ENCODE measurements around the gene SLC25A6. TPM values are rescaled to one million over a fixed set of nuclear protein-coding genes. Genes with fewer than 3 reads are reported as not detected.
"Not testable (repeated sequence)": the region's sequence is repeated elsewhere in the genome, so short reads cannot be mapped to it uniquely, and the experiment has no call there.

Gene SLC25A6
- 100 to 1,000 TPM; 330 to 354 (median 347) TPM for polyA plus RNA-seq

DNA sequence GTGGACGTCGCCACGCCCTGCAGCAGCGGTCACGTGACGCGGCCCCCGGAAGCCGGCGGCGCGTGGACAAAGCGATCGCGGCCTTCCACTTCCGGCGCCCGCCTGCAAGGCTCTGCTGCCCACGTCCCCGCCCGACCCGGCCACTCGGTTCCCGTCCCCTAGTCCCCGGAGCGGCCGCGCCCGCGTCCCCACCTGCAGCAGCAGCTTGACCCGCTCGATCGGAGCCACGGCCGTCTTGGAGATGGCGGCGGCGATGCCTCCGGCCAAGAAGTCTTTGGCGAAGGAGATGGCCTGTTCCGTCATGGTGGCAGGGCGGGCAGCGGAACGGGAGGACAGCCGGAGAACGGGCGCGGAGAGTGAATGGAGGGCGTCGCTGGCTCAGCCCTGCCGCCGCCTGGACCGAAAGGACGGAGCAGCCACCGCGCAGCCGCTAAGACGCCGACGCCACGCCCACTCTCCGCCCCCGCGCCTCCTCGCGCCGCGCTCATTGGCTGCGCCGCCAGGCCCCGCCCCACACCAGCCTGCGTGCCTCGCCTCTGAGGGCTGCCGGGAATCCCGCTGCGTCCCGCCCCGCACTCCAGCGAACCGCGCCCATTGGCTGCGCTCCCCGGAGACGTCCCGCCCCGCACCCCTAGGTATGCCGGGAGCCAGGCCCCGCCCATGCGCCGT, at the start of gene SLC25A6:
TSS of gene SLC25A6 (minus strand) at position 407 of the 669 bp plus-strand sequence. CDS start at position 303, 104 bp downstream.
- DNase-seq = peak; percentile 99
- H3K4me3 Mint-ChIP-seq = peak within 1 kb of the TSS; percentile 88 to 94 (median 91)
- peaks cover 0 to 1% (median 0%) of the 10 kb centered on the region in 6 donors for H3K9me3 Mint-ChIP-seq
- H3K27me3 Mint-ChIP-seq (ENCODE audit: low read depth in 3 of 3) = peaks cover 13 to 21% (median 14%) of the 10 kb centered on the region in 3 donors
- peaks cover 39 to 44% of the 10 kb centered on the region in 2 donors for H3K4me1 Mint-ChIP-seq
- peaks cover 8 to 12% (median 8%) of the 10 kb centered on the region in 3 donors for H3K36me3 Mint-ChIP-seq
- H3K27ac Mint-ChIP-seq = peak within 1 kb of the TSS; percentile 77 to 90 (median 86)

DNA sequence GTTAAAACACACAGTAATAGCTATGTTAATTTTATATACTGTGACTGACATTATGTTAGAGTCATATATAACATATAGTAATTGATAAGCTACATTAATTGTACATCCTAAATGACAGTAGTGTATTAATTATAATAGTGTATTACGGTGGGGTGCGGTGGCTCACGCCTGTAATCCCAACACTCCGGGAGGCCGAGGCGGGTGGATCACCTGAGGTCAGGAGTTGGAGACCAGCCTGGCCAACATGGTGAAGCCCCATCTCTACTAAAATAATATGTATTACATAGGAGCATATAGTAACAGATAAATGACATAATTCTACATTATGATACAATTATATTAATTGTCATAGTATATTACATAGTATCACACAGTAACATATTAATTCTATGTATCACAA, 48.6 kb upstream of the SLC25A6 start:
- Mint-ChIP-seq H3K27me3 (ENCODE audit: low read depth in 3 of 3) (peaks cover 3 to 10% (median 10%) of the 10 kb centered on the region in 3 donors), H3K27ac (no peak overlapping the region), H3K4me3 (no peak overlapping the region), H3K36me3 (peaks cover 22 to 51% (median 24%) of the 10 kb centered on the region in 3 donors), H3K9me3 (peaks cover 0 to 8% (median 0%) of the 10 kb centered on the region in 6 donors), H3K4me1 (peaks cover 0 to 6% of the 10 kb centered on the region in 2 donors)
- DNase-seq = no peak

DNA sequence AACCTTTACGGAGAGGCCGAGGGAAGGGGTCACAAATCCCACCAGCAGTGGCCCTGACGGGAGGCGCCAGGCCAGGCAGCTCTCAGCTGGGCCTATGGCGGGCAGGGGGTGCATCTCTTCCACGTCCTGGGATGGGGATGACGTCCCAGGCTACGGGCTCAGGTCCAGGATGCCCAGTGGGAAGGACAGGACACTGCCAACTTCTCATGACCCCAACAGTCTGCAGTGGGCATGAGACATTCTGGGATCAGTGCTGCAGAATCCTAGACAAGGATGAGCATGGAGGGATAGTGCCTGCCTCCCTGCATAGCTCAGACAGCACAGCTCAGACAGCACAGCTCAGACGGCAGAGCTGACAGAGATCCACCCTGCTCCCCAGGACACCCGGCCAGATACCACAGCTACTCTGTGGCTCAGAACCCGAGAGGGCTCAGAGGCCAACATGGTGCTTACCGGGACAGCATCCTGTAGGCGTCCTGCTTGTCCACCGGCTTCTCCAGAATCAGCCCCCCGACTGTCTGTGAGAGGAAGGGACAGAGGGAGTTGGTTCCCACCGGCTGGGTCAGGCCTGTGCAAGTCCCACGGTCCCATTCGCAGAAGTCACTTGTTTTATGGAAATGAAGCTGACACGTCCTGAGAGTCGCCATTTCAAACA, 43.5 kb upstream of the SLC25A6 start:
- H3K27me3 Mint-ChIP-seq (ENCODE audit: low read depth in 3 of 3) = peaks cover 2 to 7% (median 3%) of the 10 kb centered on the region in 3 donors
- H3K27ac Mint-ChIP-seq = no peak overlapping the region
- peaks cover 13 to 35% (median 27%) of the 10 kb centered on the region in 3 donors for H3K36me3 Mint-ChIP-seq
- no peaks in the 10 kb centered on the region for H3K4me1 Mint-ChIP-seq
- no peak overlapping the region for H3K4me3 Mint-ChIP-seq
- DNase-seq = no peak
- peaks cover 0 to 1% (median 0%) of the 10 kb centered on the region in 6 donors for H3K9me3 Mint-ChIP-seq

DNA sequence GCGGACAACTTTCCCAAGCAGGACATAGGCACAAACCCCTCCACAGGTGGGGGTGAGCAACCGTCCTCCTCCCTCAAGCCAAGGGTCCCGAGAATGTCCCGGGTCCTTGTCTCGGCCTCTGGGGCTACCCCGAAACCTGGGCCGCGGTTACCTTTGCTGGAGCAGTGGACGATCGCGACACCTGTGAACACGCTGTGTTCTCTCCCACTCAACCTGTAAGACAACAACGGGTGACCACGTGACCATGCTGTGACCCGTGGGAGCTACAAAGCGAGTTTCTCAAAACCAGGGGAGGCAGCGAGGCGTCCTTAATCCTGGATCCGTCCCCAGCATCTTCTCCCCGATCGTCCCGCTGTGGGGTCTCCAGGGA, 42.9 kb upstream of the SLC25A6 start:
- Mint-ChIP-seq H3K27me3 (ENCODE audit: low read depth in 3 of 3) (peaks cover 2 to 7% (median 3%) of the 10 kb centered on the region in 3 donors), H3K4me3 (no peak overlapping the region), H3K27ac (no peak overlapping the region), H3K9me3 (peaks cover 0 to 1% (median 0%) of the 10 kb centered on the region in 6 donors), H3K36me3 (peaks cover 10 to 35% (median 27%) of the 10 kb centered on the region in 3 donors), H3K4me1 (no peaks in the 10 kb centered on the region)
- DNase-seq = no peak

DNA sequence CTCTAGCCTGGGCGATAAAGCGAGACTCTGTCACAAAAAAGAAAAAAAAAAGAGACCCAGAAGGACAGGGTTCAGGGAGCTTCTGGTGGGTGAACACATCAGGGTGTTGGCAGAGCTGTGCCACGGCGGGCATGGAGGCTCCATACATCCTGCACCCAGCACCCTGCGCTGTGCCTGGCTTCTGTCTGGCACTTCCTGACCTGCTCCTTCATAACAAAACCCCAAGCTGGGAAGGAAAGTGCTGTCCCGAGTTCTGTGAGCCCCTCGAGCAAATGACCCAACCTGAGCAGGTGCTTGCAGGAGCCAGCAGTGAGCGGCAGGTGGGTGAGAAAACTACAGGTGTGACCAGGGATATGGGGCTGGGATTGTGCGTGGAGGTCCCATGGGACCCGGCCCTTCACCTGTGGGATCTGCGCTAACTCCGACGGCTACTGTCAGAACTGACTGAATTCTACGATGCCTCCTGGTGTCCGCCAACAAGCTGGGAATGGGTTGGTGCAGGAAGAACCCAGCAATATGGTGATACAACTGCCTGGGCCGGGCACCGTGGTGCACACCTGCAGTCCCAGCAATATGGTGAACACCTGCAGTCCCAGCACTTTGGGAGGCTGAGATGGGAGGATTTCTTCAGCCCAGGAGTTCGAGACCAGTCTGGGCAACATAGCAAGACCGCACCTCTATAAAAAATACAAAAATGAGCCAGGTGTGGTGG, 41.9 kb upstream of the SLC25A6 start:
- DNase-seq = no peak
- Mint-ChIP-seq H3K4me1 (no peaks in the 10 kb centered on the region), H3K27me3 (ENCODE audit: low read depth in 3 of 3) (peaks cover 3 to 4% (median 3%) of the 10 kb centered on the region in 3 donors), H3K36me3 (peaks cover 10 to 35% (median 25%) of the 10 kb centered on the region in 3 donors), H3K9me3 (peaks cover 0 to 1% (median 0%) of the 10 kb centered on the region in 6 donors), H3K4me3 (no peak overlapping the region), H3K27ac (no peak overlapping the region)

DNA sequence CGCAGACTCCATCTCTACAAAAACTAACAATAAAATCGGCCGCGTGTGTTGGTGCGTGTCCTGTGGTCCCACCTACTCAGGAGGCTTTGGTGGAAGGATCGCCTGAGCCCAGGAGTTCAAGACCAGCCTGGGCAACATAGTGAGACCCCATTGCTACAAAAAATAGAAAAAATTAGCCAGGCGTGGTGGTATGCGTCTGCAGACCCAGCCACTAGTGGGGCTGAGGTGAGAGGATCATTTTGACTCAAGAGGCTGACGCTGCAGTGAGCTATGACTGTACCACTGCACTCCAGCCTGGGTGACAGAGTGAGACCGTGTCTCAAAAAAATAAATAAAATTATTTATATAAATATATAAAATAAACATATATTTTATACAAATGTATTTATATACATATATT, 38.5 kb upstream of the SLC25A6 start:
- no peak overlapping the region for H3K27ac Mint-ChIP-seq
- H3K27me3 Mint-ChIP-seq (ENCODE audit: low read depth in 3 of 3) = peaks cover 3 to 5% (median 4%) of the 10 kb centered on the region in 3 donors
- H3K4me1 Mint-ChIP-seq = no peaks in the 10 kb centered on the region
- DNase-seq = no peak
- H3K36me3 Mint-ChIP-seq = peaks cover 5 to 24% (median 17%) of the 10 kb centered on the region in 3 donors
- no peaks in the 10 kb centered on the region for H3K9me3 Mint-ChIP-seq
- H3K4me3 Mint-ChIP-seq = no peak overlapping the region

DNA sequence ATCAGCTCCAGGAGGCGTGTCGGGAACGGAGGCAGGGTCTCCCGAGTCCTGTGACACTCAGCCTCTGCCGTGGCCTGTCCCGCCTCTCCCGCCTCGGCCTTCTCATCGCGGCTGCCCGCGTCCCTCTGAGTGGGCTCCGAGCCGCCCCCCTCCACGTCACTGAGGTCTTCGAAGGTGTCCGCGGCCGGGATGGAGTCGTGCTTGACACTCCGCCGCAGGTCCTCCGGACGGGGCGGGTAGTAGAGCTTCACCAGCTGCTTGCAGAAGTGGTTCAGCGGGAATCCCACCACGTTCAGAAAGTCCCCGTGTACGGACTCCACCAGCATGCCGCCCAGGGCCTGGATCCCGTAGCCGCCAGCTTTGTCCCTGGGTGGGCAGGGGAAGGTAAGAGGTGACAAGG, 35.8 kb upstream of the SLC25A6 start:
- Mint-ChIP-seq H3K9me3 (peaks cover 3 to 8% (median 6%) of the 10 kb centered on the region in 6 donors), H3K4me1 (peaks cover 0 to 3% of the 10 kb centered on the region in 2 donors), H3K27me3 (ENCODE audit: low read depth in 3 of 3) (peaks cover 2 to 4% (median 3%) of the 10 kb centered on the region in 3 donors), H3K36me3 (peaks cover 19 to 46% (median 38%) of the 10 kb centered on the region in 3 donors), H3K4me3 (no peak overlapping the region), H3K27ac (no peak overlapping the region)
- no peak for DNase-seq

DNA sequence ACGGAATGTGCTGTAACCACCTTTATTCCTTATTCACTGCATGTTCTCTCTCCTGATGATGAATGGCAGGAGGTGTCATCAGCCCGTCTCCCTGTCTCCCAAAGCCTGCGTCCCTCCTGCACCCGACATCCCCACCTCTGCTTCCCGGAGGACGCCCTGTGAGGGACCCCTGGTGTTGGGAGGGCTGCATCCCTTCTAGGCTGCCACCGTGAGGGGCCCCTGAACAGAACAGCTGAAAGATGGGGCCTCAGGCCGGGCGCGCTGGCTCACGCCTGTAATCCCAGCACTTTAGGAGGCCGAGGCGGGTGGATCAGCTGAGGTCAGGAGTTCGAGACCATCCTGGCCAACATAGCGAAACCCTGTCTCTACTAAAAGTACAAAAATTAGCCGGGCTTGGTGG, 34.4 kb upstream of the SLC25A6 start:
- not testable (repeated sequence) for H3K4me1 Mint-ChIP-seq; H3K4me3 Mint-ChIP-seq; H3K27ac Mint-ChIP-seq; DNase-seq; H3K27me3 Mint-ChIP-seq (ENCODE audit: low read depth in 3 of 3)
- H3K9me3 Mint-ChIP-seq = peaks cover 6 to 12% (median 8%) of the 10 kb centered on the region in 6 donors
- peaks cover 26 to 60% (median 49%) of the 10 kb centered on the region in 3 donors for H3K36me3 Mint-ChIP-seq

DNA sequence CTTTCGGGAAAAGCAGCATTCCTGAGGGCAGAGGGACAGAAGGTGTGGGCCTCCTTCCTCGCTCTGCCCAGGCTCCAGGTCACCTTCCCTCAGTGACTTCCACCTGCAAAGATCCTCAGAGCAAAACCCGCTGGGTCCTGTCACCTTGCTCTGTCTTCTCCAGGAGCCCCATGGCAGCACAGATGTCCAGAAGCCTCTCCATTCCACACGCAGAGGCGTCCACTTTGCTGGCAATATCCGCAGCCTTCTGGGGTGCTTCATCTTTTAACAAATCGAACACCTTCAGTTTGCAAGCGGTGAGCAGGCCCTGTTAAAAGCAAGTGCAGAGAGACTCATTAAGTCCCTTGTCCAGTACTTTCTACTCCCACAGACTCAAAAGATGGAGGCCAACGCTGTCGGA, 33.5 kb upstream of the SLC25A6 start:
- peaks cover 26 to 65% (median 55%) of the 10 kb centered on the region in 3 donors for H3K36me3 Mint-ChIP-seq
- H3K4me1 Mint-ChIP-seq = peaks cover 2 to 3% of the 10 kb centered on the region in 2 donors
- H3K4me3 Mint-ChIP-seq = no peak overlapping the region
- peaks cover 6 to 12% (median 8%) of the 10 kb centered on the region in 6 donors for H3K9me3 Mint-ChIP-seq
- H3K27ac Mint-ChIP-seq = no peak overlapping the region
- H3K27me3 Mint-ChIP-seq (ENCODE audit: low read depth in 3 of 3) = peaks cover 2 to 4% (median 2%) of the 10 kb centered on the region in 3 donors
- DNase-seq = no peak

DNA sequence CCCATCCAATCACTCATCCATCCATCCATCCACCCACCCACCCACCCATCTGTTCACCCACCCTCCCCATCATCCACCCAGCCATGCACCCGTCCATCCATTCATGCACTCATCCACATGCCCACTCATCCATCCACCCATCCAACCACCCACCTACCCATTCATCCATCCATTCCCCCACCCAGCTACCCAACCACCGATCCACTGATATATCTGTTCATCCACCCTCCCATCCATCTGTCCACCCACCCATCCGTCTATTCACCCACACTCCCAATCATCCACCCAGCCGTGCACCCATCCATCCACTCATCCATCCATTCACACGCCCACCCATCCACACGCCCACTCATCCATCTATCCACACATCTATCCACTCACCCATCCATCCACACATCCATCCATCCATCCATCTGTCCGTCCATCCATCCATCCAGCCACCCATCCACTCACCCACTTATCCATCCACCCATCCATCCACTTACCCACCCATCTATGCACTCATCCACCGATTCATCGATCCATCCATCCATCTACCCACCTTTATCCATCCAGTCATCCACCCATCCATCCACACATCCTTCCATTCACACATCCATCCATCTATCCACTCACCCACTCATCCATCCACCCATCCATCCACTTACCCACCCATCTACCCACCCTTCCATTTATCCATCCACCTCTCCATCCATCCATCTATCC, 32.4 kb upstream of the SLC25A6 start:
- Mint-ChIP-seq H3K27me3 (ENCODE audit: low read depth in 3 of 3) (peaks cover 2 to 4% (median 2%) of the 10 kb centered on the region in 3 donors), H3K9me3 (peaks cover 6 to 13% (median 8%) of the 10 kb centered on the region in 6 donors), H3K27ac (no peak overlapping the region), H3K4me3 (no peak overlapping the region), H3K36me3 (peaks cover 33 to 69% (median 62%) of the 10 kb centered on the region in 3 donors), H3K4me1 (peaks cover 4 to 10% of the 10 kb centered on the region in 2 donors)
- DNase-seq = no peak

DNA sequence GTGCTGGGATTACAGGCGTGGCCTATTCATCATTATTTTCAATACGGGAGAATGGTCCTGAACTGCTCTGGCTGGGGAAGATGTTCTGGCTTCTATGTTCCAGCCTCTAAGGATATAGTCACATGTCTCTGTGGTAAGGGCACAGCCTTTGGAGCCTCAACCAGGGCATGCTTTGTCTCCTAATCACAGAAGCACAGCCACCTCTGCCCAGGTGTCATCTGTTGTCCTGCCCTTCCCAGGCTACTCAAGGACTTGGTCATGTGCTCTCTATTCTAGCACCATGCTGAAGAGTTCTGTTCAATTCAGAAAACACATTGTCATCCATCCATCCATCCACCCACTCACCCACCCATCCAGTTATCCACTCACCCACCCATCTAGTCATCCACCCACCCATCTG, 31.3 kb upstream of the SLC25A6 start:
- Mint-ChIP-seq H3K4me1 (peaks cover 4 to 10% of the 10 kb centered on the region in 2 donors), H3K27me3 (ENCODE audit: low read depth in 3 of 3) (peaks cover 2% of the 10 kb centered on the region in 3 donors), H3K27ac (no peak overlapping the region), H3K36me3 (peaks cover 33 to 70% (median 62%) of the 10 kb centered on the region in 3 donors), H3K9me3 (peaks cover 6 to 13% (median 8%) of the 10 kb centered on the region in 6 donors), H3K4me3 (no peak overlapping the region)
- no peak for DNase-seq

DNA sequence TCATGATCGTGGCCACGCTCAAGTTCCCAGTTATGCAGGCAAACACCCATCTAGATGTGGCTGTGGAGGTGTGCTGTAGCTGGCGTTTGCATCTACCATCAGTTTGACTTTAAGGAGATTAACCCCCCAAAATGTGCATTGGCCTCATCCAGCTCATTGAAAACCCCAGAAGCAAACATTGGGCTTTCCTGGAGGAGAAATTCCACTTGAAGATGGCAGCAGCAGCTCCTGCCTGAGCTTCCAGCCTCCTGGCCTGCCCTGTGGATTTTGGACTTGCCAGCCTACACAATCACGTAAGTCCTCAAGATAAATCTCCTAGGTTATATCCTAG, 30.2 kb upstream of the SLC25A6 start:
- Mint-ChIP-seq H3K9me3 (peaks cover 6 to 13% (median 8%) of the 10 kb centered on the region in 6 donors), H3K27ac (no peak overlapping the region), H3K36me3 (peaks cover 33 to 67% (median 59%) of the 10 kb centered on the region in 3 donors), H3K27me3 (ENCODE audit: low read depth in 3 of 3) (peaks cover 0 to 2% (median 0%) of the 10 kb centered on the region in 3 donors), H3K4me3 (no peak overlapping the region), H3K4me1 (peaks cover 4 to 10% of the 10 kb centered on the region in 2 donors)
- no peak for DNase-seq

DNA sequence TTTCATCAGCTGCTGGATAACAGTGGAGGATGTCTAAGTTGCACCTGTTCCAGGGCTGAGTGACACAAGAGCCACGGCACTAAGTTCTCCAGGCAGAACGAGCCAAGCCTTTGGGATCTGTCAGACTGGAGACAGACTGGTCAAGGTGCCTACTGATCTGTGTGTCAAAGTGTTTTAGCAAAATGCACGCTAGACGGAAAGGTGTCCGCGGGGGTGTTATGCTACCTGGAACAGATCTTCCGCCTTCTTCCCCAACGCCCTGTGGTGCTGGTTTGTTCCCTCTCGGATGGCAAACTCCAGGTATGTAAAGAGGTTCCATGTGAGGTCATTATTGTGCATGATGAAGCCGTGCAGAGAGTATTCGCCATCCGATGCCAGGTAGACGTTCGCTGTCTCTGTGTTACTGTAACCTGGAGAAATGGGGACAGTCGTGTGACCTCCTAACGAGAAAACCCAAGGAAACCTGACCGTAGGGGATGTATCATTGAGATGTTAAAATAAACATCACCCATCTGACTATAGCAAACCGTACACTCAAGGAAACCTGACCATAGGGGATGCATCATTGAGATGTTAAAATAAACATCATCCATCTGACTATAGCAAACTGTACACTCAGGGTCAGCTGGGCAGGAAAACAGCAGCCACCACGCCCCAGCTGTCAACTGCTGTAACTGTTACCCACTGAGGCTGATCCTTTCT, 29.7 kb upstream of the SLC25A6 start:
- Mint-ChIP-seq H3K4me1 (peaks cover 4 to 10% of the 10 kb centered on the region in 2 donors), H3K27me3 (ENCODE audit: low read depth in 3 of 3) (peaks cover 0 to 2% (median 0%) of the 10 kb centered on the region in 3 donors), H3K9me3 (peaks cover 6 to 13% (median 8%) of the 10 kb centered on the region in 6 donors), H3K4me3 (no peak overlapping the region), H3K36me3 (peaks cover 33 to 62% (median 54%) of the 10 kb centered on the region in 3 donors), H3K27ac (no peak overlapping the region)
- no peak for DNase-seq

All from immature natural killer cell (primary cell).